Measurements from ENCODE around the gene APOLD1. TPM values are rescaled to one million over a fixed set of nuclear protein-coding genes. Genes with fewer than 3 reads are reported as not detected.

APOLD1 gene
- total RNA-seq, 1 donor from 2014 or later, result 7.4 TPM

DNA sequence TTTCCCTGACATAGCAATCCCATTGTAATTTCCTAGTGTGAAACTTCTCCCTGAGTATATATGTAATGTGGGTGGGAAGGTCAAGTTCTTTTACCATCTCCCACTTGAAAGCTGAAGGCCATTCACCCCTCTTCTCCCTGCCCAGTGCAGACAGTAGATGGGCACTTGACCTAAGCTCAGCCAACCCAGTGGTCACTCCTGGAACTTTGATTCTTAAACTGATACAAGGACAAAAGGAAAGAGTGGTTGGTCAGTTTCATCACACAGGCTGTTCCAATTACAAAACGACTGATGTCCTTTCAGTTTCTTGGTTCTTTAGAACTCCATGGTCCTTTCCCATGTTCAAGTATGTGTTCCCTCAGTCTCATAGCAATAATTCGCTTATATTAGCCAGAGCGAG, 8.4 kb upstream of the APOLD1 start:
- no peaks in the 10 kb centered on the region for H3K4me1 Mint-ChIP-seq
- H3K9me3 Mint-ChIP-seq, result peaks cover 14% of the 10 kb centered on the region
- Histone ChIP-seq H3F3A (ENCODE audit: low read depth) (peaks cover 5% of the 10 kb centered on the region), H3K79me2 (ENCODE audit: low read depth) (no peaks in the 10 kb centered on the region), H4K20me1 (ENCODE audit: low read depth) (no peaks in the 10 kb centered on the region), H3K4me3 (no peak overlapping the region), H2AFZ (replicated peaks) (no peak overlapping the region), H3K27ac (no peak overlapping the region), H3K36me3 (no peaks in the 10 kb centered on the region), H3K4me1 (no peaks in the 10 kb centered on the region), H3K27me3 (no peaks in the 10 kb centered on the region), H3K4me2 (no peak overlapping the region), H3K9me3 (ENCODE audit: low read depth) (no peaks in the 10 kb centered on the region), H3K9ac (no peak overlapping the region)
- no peak overlapping the region for H3K27ac Mint-ChIP-seq
- TF ChIP-seq, protein P1, sequence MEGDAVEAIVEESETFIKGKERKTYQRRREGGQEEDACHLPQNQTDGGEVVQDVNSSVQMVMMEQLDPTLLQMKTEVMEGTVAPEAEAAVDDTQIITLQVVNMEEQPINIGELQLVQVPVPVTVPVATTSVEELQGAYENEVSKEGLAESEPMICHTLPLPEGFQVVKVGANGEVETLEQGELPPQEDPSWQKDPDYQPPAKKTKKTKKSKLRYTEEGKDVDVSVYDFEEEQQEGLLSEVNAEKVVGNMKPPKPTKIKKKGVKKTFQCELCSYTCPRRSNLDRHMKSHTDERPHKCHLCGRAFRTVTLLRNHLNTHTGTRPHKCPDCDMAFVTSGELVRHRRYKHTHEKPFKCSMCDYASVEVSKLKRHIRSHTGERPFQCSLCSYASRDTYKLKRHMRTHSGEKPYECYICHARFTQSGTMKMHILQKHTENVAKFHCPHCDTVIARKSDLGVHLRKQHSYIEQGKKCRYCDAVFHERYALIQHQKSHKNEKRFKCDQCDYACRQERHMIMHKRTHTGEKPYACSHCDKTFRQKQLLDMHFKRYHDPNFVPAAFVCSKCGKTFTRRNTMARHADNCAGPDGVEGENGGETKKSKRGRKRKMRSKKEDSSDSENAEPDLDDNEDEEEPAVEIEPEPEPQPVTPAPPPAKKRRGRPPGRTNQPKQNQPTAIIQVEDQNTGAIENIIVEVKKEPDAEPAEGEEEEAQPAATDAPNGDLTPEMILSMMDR (IDR thresholded peaks at IDR 0.05), result no peak
- no peak for TF ChIP-seq EZH2phosphoT487 (IDR thresholded peaks at IDR 0.05)
- TF ChIP-seq EZH2 (IDR thresholded peaks at IDR 0.05), result no peak
- H3K4me3 Mint-ChIP-seq, result no peak overlapping the region
- peaks cover 2% of the 10 kb centered on the region for H3K27me3 Mint-ChIP-seq (ENCODE audit: insufficient read depth, low read depth)
- no peak for DNase-seq (ENCODE audit: low spot score)
- H3K36me3 Mint-ChIP-seq, result peaks cover 10% of the 10 kb centered on the region

GRCh38 chr12:12779007-12779406, 6.5 kb upstream of the APOLD1 start:
- peaks cover 4% of the 10 kb centered on the region for H3K4me1 Mint-ChIP-seq
- no peaks in the 10 kb centered on the region for H3K27me3 ChIP-seq
- H3K9ac ChIP-seq, result no peak overlapping the region
- H3K4me3 ChIP-seq, result no peak overlapping the region
- peaks cover 2% of the 10 kb centered on the region for H3K27me3 Mint-ChIP-seq (ENCODE audit: insufficient read depth, low read depth)
- TF ChIP-seq EZH2 (IDR thresholded peaks at IDR 0.05) (no peak), EZH2phosphoT487 (IDR thresholded peaks at IDR 0.05) (no peak)
- TF ChIP-seq, protein P1 (IDR thresholded peaks at IDR 0.05), result no peak
- no peak overlapping the region for H3K27ac Mint-ChIP-seq
- H3F3A ChIP-seq (ENCODE audit: low read depth), result peaks cover 5% of the 10 kb centered on the region
- H3K36me3 Mint-ChIP-seq, result peaks cover 7% of the 10 kb centered on the region
- DNase-seq (ENCODE audit: low spot score), result no peak
- no peaks in the 10 kb centered on the region for H3K9me3 ChIP-seq (ENCODE audit: low read depth)
- H3K4me2 ChIP-seq, result no peak overlapping the region
- peaks cover 4% of the 10 kb centered on the region for H3K9me3 Mint-ChIP-seq
- H2AFZ ChIP-seq (replicated peaks), result no peak overlapping the region
- no peak overlapping the region for H3K4me3 Mint-ChIP-seq
- no peak overlapping the region for H3K27ac ChIP-seq
- no peaks in the 10 kb centered on the region for H3K36me3 ChIP-seq
- H4K20me1 ChIP-seq (ENCODE audit: low read depth), result no peaks in the 10 kb centered on the region
- H3K4me1 ChIP-seq, result no peaks in the 10 kb centered on the region
- no peaks in the 10 kb centered on the region for H3K79me2 ChIP-seq (ENCODE audit: low read depth)

GRCh38 chr12:12779529-12779928, 5.9 kb upstream of the APOLD1 start:
- TF ChIP-seq, protein P1 (IDR thresholded peaks at IDR 0.05), result no peak
- TF ChIP-seq EZH2 (IDR thresholded peaks at IDR 0.05), result no peak
- TF ChIP-seq EZH2phosphoT487 (IDR thresholded peaks at IDR 0.05), result no peak
- no peak overlapping the region for H3K4me2 ChIP-seq
- Mint-ChIP-seq H3K27me3 (ENCODE audit: insufficient read depth, low read depth) (peaks cover 2% of the 10 kb centered on the region), H3K27ac (no peak overlapping the region), H3K4me3 (no peak overlapping the region), H3K36me3 (peaks cover 7% of the 10 kb centered on the region), H3K9me3 (peaks cover 4% of the 10 kb centered on the region), H3K4me1 (peaks cover 9% of the 10 kb centered on the region)
- no peak overlapping the region for H3K4me3 ChIP-seq
- H4K20me1 ChIP-seq (ENCODE audit: low read depth), result no peaks in the 10 kb centered on the region
- H3K27ac ChIP-seq, result no peak overlapping the region
- H3K4me1 ChIP-seq, result peaks cover 2% of the 10 kb centered on the region
- H3K36me3 ChIP-seq, result no peaks in the 10 kb centered on the region
- H3K79me2 ChIP-seq (ENCODE audit: low read depth), result no peaks in the 10 kb centered on the region
- peaks cover 5% of the 10 kb centered on the region for H3F3A ChIP-seq (ENCODE audit: low read depth)
- no peak for DNase-seq (ENCODE audit: low spot score)
- H2AFZ ChIP-seq (replicated peaks), result no peak overlapping the region
- H3K9me3 ChIP-seq (ENCODE audit: low read depth), result no peaks in the 10 kb centered on the region
- H3K27me3 ChIP-seq, result no peaks in the 10 kb centered on the region
- no peak overlapping the region for H3K9ac ChIP-seq
